ENCODE data around the gene AGBL4.

GRCh38 chr1:48676376-48676775, 1347.4 kb downstream of the AGBL4 start:
- TF ChIP-seq RAD21 (IDR thresholded peaks at IDR 0.05; ENCODE audit: low read depth), result no peak
- no peak for TF ChIP-seq ZBTB7A (IDR thresholded peaks at IDR 0.05; ENCODE audit: low read depth)
- no peak for TF ChIP-seq FOXM1 (IDR thresholded peaks at IDR 0.05; ENCODE audit: borderline replicate concordance, low read depth)
- no peak for TF ChIP-seq TCF12 (IDR thresholded peaks at IDR 0.05; ENCODE audit: low read depth)
- TF ChIP-seq REST (IDR thresholded peaks at IDR 0.05; ENCODE audit: low read depth), result no peak
- TF ChIP-seq TAF1 (IDR thresholded peaks at IDR 0.05; ENCODE audit: low read depth), result no peak
- no peak for TF ChIP-seq CEBPB (IDR thresholded peaks at IDR 0.05)
- no peak for TF ChIP-seq YY1 (IDR thresholded peaks at IDR 0.05; ENCODE audit: low read depth)
- TF ChIP-seq MAX (IDR thresholded peaks at IDR 0.05), result no peak
- no peak for TF ChIP-seq TEAD4 (IDR thresholded peaks at IDR 0.05)
- TF ChIP-seq CREB1 (IDR thresholded peaks at IDR 0.05; ENCODE audit: low read depth), result no peak
- no peak for TF ChIP-seq NFIC (IDR thresholded peaks at IDR 0.05)
- no peak for TF ChIP-seq EP300 (IDR thresholded peaks at IDR 0.05; ENCODE audit: borderline replicate concordance)

All from Ishikawa (cell line).